ENCODE results near the gene DTWD1. TPM values are rescaled to one million over a fixed set of nuclear protein-coding genes. Genes with fewer than 3 reads are reported as not detected.

Gene DTWD1
- total RNA-seq, result 120 and 125 TPM in 2 replicates

GRCh38 chr15:49620658-49621368 lies at the start of gene DTWD1, which contains the start of gene FAM227B:
Gene DTWD1, plus strand, starts transcription at chr15:49621048. Its CDS starts 4,120 bp downstream, at chr15:49625168.
Gene FAM227B, minus strand, starts transcription at chr15:49620818. Its CDS starts 5,647 bp downstream, at chr15:49615171.

Other genes with a start within 250 kb of the DTWD1 start
- 180 and 233 TPM in 2 replicates for gene FGF7, start 197.8 kb upstream of the DTWD1 start, total RNA-seq
- 6.1 and 7.0 TPM in 2 replicates for gene FAM227B, start 230 bp upstream of the DTWD1 start, total RNA-seq